K562 (cell line): ENCODE data around the gene SPSB1. TPM values are rescaled to one million over a fixed set of nuclear protein-coding genes. Genes with fewer than 3 reads are reported as not detected.
A peak's percentile ranks its signal among the peaks of the same experiment; 100 is the strongest.

Experiments used
- ARHGAP35 ChIP-seq: fragments of 450-650 bp; IDR thresholded peaks from 2 replicates; pipeline ENCODE4 v1.6.1; 2018; ENCODE audit not compliant: partially characterized antibody
- CXXC5 ChIP-seq: fragments of 250-450 bp; sonication (Bioruptor Pico); IDR thresholded peaks from 2 replicates; pipeline ENCODE4 v1.8.0; 2022; ENCODE audit warnings: inconsistent platforms, mild to moderate bottlenecking, moderate library complexity
- DNMT1 ChIP-seq: fragments of 450-650 bp; IDR thresholded peaks from 2 replicates; pipeline ENCODE4 v1.6.1; 2016; ENCODE audit warnings: antibody characterized with exemption, mild to moderate bottlenecking
- FOXO4 ChIP-seq: fragments of 450-650 bp; formaldehyde crosslinking; IDR thresholded peaks from 2 replicates; pipeline ENCODE4 v1.4.0; 2020; ENCODE audit warnings: mild to moderate bottlenecking, moderate library complexity
- HDAC3 ChIP-seq: fragments of 450-650 bp; IDR thresholded peaks from 2 replicates; pipeline ENCODE4 v1.6.1; 2018; ENCODE audit warnings: borderline replicate concordance, mild to moderate bottlenecking, moderate library complexity; ENCODE audit not compliant: partially characterized antibody
- POLR2AphosphoS5 ChIP-seq: IDR thresholded peaks from 2 replicates; pipeline ENCODE4 v1.6.1; 2011; ENCODE audit warnings: mild to moderate bottlenecking, low read depth, low read length, moderate library complexity; ENCODE audit not compliant: control insufficient read depth, insufficient read depth
- POLR2G ChIP-seq: fragments of 200-400 bp; formaldehyde crosslinking; IDR thresholded peaks from 2 replicates; pipeline ENCODE4 v1.6.1; 2017; ENCODE audit warnings: low read depth, mild to moderate bottlenecking, antibody characterized with exemption, low read length, moderate library complexity
- SP1 ChIP-seq: sonication (generic); formaldehyde crosslinking; IDR thresholded peaks from 2 replicates; pipeline ENCODE4 v1.8.1; 2022; ENCODE audit warnings: mild to moderate bottlenecking, missing genetic modification reagents
- SRSF7 ChIP-seq: fragments of 200-400 bp; formaldehyde crosslinking; optimal IDR thresholded peaks from 2 replicates; pipeline ENCODE3; 2017; ENCODE audit warnings: mild to moderate bottlenecking, low read depth, low read length
- TSC22D4 ChIP-seq: fragments of 450-650 bp; IDR thresholded peaks from 2 replicates; pipeline ENCODE4 v1.6.1; 2016; ENCODE audit warnings: missing genetic modification characterization, missing biosample characterization, control low read depth
- ZNF146 ChIP-seq: IDR thresholded peaks from one replicate; pipeline ENCODE4 v1.6.1; 2018; ENCODE audit warnings: missing compliant biosample characterization; ENCODE audit not compliant: unreplicated experiment
- ZNF184 ChIP-seq: sonication (generic); formaldehyde crosslinking; IDR thresholded peaks from 2 replicates; pipeline ENCODE4 v1.5.0; 2020; ENCODE audit warnings: missing genetic modification reagents
- ZNF23 ChIP-seq: fragments of 250-450 bp; sonication (Bioruptor Pico); IDR thresholded peaks from 2 replicates; pipeline ENCODE4 v1.4.0; 2020; ENCODE audit warnings: mild to moderate bottlenecking
- ZSCAN32 ChIP-seq: fragments of 450-650 bp; formaldehyde crosslinking; IDR thresholded peaks from 2 replicates; pipeline ENCODE4 v1.4.0; 2020; ENCODE audit warnings: mild to moderate bottlenecking, moderate library complexity
- polyA plus RNA-seq, 8 experiments: library from polyadenylated mRNA; depleted of rRNA in 4 of 8; stranded (reverse) in 5 of 8; unstranded in 3 of 8; fragments of >200 nt; fragmentation: Nextera tagmentation in 2 of 8; fragmentation: Illumina TruSeq in 1 of 8; extraction: Ambion mirVana in 2 of 8; extraction: Trizol in 1 of 8; gene quantifications; 2 replicates each; pipeline versions ENCODE4 v1.2.1 to v1.2.3, GENCODE V29; 2011 to 2014; ENCODE audit warnings: inconsistent platforms in 1 of 8, missing spikeins in 1 of 8
- total RNA-seq, 7 experiments: library from RNA; depleted of rRNA in 6 of 7; stranded (reverse); fragments of >200 nt in 6 of 7; fragmentation: Illumina TruSeq in 2 of 7; extraction: Trizol in 2 of 7; gene quantifications; 2 replicates each; pipeline versions ENCODE4 v1.2.1 to v1.2.3, GENCODE V29; 2011 to 2021; ENCODE audit warnings: low replicate concordance in 1 of 7
- TF ChIP-seq, protein P1 (sequence below): sonication (generic); formaldehyde crosslinking; IDR thresholded peaks from 2 replicates; pipeline ENCODE4 v1.8.0; 2022; ENCODE audit warnings: mild to moderate bottlenecking, missing genetic modification reagents, borderline replicate concordance
- TF ChIP-seq, protein P2 (sequence below), 2 experiments: IDR thresholded peaks; 2 replicates each; pipeline ENCODE4 v1.6.1; 2012; ENCODE audit warnings: improper control_type of control experiment in 2 of 2, low read depth in 2 of 2, low read length in 2 of 2, borderline replicate concordance in 1 of 2
- TF ChIP-seq, protein P3 (sequence below): fragments of 150-350 bp; IDR thresholded peaks from 2 replicates; pipeline ENCODE4 v1.6.1; 2014; ENCODE audit warnings: low read depth, mild to moderate bottlenecking, low read length, borderline replicate concordance

SPSB1 gene
- total and polyA plus RNA-seq, 9 of the 15 experiments (the other 6 are each of a cell fraction or from before 2014, with no cell fraction given), result 0.06 to 0.35 (median 0.14) TPM; not detected in 6

DNA sequence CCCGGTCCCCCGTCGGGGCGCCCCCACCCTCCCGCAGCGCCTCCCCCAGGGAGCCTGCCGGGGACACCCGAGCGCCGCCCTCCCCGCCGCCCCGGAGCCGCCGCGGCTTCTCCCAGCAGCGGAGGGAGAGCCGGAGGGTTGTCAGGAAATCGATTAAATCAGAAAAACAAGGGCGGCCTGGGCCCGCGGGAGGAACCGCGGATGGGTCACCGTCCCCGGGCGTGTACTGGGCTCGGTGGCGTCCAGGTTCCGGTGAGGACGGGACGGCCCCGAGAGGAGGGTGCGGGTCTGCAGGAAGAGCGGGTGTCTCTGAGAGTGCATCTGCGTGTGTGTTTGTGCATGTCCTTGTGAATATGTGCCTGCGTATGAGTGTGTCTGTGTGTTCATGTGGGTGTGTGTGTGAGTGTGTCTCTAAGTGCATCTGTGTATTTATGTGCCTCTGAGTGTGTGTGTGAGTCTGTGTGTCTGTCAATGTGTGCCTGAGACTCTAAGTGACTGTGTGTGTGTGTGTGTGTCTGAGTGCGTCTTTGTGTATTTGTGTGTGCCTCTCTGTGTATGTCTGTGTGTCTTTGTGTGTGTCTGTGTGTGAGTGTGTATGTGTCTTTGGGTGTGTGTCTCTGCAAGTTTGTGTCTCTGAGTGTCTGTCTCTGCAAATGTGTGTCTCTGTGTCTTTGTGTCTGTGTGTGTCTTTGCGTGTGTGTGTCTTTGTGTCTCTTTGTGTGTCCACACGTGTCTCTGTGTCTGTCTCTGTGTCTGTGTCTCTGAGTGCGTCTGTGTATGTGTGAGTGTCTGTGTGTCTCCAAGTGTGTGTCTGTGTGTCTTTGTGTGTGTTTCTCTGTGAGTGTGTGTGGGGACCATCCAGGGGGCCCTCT, 1.1 kb downstream of the SPSB1 start (continued):
- TF ChIP-seq FOXO4 (CRISPR knock-in tag), result no peak
- no peak for TF ChIP-seq ZNF184 (CRISPR knock-in tag)
- TF ChIP-seq, protein P1, sequence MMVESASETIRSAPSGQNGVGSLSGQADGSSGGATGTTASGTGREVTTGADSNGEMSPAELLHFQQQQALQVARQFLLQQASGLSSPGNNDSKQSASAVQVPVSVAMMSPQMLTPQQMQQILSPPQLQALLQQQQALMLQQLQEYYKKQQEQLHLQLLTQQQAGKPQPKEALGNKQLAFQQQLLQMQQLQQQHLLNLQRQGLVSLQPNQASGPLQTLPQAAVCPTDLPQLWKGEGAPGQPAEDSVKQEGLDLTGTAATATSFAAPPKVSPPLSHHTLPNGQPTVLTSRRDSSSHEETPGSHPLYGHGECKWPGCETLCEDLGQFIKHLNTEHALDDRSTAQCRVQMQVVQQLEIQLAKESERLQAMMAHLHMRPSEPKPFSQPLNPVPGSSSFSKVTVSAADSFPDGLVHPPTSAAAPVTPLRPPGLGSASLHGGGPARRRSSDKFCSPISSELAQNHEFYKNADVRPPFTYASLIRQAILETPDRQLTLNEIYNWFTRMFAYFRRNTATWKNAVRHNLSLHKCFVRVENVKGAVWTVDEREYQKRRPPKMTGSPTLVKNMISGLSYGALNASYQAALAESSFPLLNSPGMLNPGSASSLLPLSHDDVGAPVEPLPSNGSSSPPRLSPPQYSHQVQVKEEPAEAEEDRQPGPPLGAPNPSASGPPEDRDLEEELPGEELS (CRISPR knock-in tag), result no peak
- peak; percentile 86 for TF ChIP-seq ARHGAP35
- no peak for TF ChIP-seq POLR2AphosphoS5
- no peak for TF ChIP-seq DNMT1
- TF ChIP-seq CXXC5, result peak; percentile 18; the same call in 1 of the 2 replicates
- no peak for TF ChIP-seq POLR2G
- TF ChIP-seq SRSF7, result no peak
- TF ChIP-seq, protein P2, sequence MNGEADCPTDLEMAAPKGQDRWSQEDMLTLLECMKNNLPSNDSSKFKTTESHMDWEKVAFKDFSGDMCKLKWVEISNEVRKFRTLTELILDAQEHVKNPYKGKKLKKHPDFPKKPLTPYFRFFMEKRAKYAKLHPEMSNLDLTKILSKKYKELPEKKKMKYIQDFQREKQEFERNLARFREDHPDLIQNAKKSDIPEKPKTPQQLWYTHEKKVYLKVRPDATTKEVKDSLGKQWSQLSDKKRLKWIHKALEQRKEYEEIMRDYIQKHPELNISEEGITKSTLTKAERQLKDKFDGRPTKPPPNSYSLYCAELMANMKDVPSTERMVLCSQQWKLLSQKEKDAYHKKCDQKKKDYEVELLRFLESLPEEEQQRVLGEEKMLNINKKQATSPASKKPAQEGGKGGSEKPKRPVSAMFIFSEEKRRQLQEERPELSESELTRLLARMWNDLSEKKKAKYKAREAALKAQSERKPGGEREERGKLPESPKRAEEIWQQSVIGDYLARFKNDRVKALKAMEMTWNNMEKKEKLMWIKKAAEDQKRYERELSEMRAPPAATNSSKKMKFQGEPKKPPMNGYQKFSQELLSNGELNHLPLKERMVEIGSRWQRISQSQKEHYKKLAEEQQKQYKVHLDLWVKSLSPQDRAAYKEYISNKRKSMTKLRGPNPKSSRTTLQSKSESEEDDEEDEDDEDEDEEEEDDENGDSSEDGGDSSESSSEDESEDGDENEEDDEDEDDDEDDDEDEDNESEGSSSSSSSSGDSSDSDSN (IDR thresholded peaks at IDR 0.05; ENCODE audit: borderline replicate concordance in 1 of 2, low read depth in 2 of 2, low read length in 2 of 2), result peak in 1 of 2 experiments; percentile 25; a peak in 1 of 4 replicates
- TF ChIP-seq ZNF23 (CRISPR knock-in tag), result no peak
- TF ChIP-seq, protein P3, sequence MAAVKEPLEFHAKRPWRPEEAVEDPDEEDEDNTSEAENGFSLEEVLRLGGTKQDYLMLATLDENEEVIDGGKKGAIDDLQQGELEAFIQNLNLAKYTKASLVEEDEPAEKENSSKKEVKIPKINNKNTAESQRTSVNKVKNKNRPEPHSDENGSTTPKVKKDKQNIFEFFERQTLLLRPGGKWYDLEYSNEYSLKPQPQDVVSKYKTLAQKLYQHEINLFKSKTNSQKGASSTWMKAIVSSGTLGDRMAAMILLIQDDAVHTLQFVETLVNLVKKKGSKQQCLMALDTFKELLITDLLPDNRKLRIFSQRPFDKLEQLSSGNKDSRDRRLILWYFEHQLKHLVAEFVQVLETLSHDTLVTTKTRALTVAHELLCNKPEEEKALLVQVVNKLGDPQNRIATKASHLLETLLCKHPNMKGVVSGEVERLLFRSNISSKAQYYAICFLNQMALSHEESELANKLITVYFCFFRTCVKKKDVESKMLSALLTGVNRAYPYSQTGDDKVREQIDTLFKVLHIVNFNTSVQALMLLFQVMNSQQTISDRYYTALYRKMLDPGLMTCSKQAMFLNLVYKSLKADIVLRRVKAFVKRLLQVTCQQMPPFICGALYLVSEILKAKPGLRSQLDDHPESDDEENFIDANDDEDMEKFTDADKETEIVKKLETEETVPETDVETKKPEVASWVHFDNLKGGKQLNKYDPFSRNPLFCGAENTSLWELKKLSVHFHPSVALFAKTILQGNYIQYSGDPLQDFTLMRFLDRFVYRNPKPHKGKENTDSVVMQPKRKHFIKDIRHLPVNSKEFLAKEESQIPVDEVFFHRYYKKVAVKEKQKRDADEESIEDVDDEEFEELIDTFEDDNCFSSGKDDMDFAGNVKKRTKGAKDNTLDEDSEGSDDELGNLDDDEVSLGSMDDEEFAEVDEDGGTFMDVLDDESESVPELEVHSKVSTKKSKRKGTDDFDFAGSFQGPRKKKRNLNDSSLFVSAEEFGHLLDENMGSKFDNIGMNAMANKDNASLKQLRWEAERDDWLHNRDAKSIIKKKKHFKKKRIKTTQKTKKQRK, result no peak
- TF ChIP-seq ZSCAN32 (CRISPR knock-in tag), result no peak
- no peak for TF ChIP-seq HDAC3
- no peak for TF ChIP-seq SP1
- no peak for TF ChIP-seq TSC22D4 (tag)
- TF ChIP-seq ZNF146 (CRISPR knock-in tag), result no peak
